Measurements from ENCODE around the gene HSPB3. TPM values are rescaled to one million over a fixed set of nuclear protein-coding genes. Genes with fewer than 3 reads are reported as not detected.
A peak's percentile ranks its signal among the peaks of the same experiment; 100 is the strongest.
"Not testable (repeated sequence)": the region's sequence is repeated elsewhere in the genome, so short reads cannot be mapped to it uniquely, and the experiment has no call there.

The HSPB3 gene, protein sequence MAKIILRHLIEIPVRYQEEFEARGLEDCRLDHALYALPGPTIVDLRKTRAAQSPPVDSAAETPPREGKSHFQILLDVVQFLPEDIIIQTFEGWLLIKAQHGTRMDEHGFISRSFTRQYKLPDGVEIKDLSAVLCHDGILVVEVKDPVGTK
- total RNA-seq (not detected), polyA plus RNA-seq (not detected)

DNA sequence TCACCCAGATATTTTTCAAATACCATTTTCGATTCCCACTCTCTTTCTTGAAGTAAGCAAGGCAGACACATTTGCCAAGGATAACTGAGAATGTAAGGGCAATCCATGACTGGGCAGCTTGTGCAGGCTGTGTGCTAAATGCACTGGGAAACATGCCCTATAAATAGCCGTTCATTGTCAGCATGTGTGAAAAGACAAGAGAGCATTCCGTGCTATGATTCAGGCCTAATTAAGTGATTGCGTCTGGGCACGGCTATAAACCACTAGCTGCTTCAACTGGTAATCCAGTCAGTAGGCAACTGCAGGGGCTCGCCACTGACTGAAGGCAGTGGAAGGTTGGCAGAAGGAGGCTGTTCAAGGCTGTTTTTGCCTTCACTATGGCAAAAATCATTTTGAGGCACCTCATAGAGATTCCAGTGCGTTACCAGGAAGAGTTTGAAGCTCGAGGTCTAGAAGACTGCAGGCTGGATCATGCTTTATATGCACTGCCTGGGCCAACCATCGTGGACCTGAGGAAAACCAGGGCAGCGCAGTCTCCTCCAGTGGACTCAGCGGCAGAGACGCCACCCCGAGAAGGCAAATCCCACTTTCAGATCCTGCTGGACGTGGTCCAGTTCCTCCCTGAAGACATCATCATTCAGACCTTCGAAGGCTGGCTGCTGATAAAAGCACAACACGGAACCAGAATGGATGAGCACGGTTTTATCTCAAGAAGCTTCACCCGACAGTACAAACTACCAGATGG, at the start of gene HSPB3:
TSS of gene HSPB3 (plus strand) at position 287 of the 745 bp plus-strand sequence. CDS start at position 378, 91 bp downstream.
- no peak within 1 kb of the TSS for H3K27ac Mint-ChIP-seq
- no peak for ATAC-seq (ENCODE audit: low read depth in 2 of 2)
- no peak within 1 kb of the TSS for H3K4me3 Mint-ChIP-seq

DNA sequence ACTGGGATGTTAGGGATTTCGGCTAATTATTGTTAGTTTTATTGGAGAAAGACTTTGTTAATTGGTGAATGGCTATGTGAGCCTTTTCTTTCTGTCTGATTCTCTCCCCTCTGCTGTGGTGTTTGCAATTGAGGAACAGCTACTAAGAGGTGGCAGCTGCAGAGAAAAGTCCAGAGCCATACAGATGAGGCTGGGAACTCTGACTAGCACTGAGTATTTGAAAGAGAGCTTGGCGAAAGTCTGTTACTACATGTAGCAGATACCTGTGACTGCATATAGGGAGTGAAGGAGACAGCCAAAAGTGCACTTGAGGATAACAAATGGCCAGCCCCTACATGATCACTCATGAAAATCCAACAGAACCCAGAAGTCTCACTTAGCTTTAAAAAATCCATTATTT, 44.3 kb upstream of the HSPB3 start:
- Mint-ChIP-seq H3K27ac (no peak overlapping the region), H3K4me1 (no peaks in the 10 kb centered on the region), H3K27me3 (peaks cover 9% of the 10 kb centered on the region), H3K36me3 (no peaks in the 10 kb centered on the region), H3K4me3 (no peak overlapping the region), H3K9me3 (no peaks in the 10 kb centered on the region)
- DNase-seq = no peak
- H3K4me3 ChIP-seq (ENCODE audit: low read depth, low read length) = no peak overlapping the region
- H3K4me1 ChIP-seq (ENCODE audit: control insufficient read depth, insufficient read depth, low read length, poor library complexity, severe bottlenecking) = no peaks in the 10 kb centered on the region
- H3K36me3 ChIP-seq (ENCODE audit: control insufficient read depth, insufficient read depth, low read length) = no peaks in the 10 kb centered on the region
- ATAC-seq (ENCODE audit: low read depth in 2 of 2) = no peak
- H3K9me3 ChIP-seq (ENCODE audit: control insufficient read depth in 2 of 2, low read length in 2 of 2) = no peaks in the 10 kb centered on the region
- peaks cover 10% of the 10 kb centered on the region for H3K27me3 ChIP-seq (ENCODE audit: control insufficient read depth, insufficient read depth, low read length)
- no peak overlapping the region for H3K27ac ChIP-seq (ENCODE audit: insufficient read depth, low read length, poor library complexity, severe bottlenecking)

More for the DNA sequence above, at the start of gene HSPB3:
- Histone ChIP-seq H3K36me3 (ENCODE audit: control insufficient read depth, insufficient read depth, low read length) (no peaks in the 10 kb centered on the region), H3K4me1 (ENCODE audit: control insufficient read depth, insufficient read depth, low read length, poor library complexity, severe bottlenecking) (no peaks in the 10 kb centered on the region), H3K4me3 (ENCODE audit: low read depth, low read length) (no peak within 1 kb of the TSS), H3K27ac (ENCODE audit: insufficient read depth, low read length, poor library complexity, severe bottlenecking) (no peak within 1 kb of the TSS), H3K27me3 (ENCODE audit: control insufficient read depth, insufficient read depth, low read length) (peaks cover 5% of the 10 kb centered on the region), H3K9me3 (ENCODE audit: control insufficient read depth in 2 of 2, low read length in 2 of 2) (no peaks in the 10 kb centered on the region)
- H3K27me3 Mint-ChIP-seq = peaks cover 41% of the 10 kb centered on the region
- H3K36me3 Mint-ChIP-seq = no peaks in the 10 kb centered on the region
- no peaks in the 10 kb centered on the region for H3K4me1 Mint-ChIP-seq
- no peak for DNase-seq
- peaks cover 0 to 2% (median 0%) of the 10 kb centered on the region in 7 donors for H3K9me3 Mint-ChIP-seq

DNA sequence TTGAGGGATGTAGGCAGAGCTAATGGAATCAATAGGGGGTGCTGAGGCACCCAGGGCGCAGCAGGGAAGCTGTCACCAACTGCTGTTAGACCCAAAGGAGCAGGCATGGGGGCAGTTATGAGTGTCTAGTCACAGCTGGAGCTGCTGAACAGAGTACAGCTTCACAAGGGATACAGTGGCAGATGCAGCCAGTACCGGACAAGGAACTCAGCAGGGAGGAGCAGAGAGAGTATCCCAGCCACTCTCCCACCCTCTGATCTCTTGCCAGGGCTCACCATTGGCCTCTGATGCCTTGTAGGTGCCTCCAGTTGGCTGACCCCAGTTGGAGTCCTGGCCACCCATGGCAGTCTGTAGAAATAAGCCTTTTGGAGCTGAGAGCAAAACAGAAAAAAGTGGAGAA, 42.6 kb upstream of the HSPB3 start:
- H3K36me3 Mint-ChIP-seq = no peaks in the 10 kb centered on the region
- no peak overlapping the region for H3K4me3 Mint-ChIP-seq
- H3K4me1 ChIP-seq (ENCODE audit: control insufficient read depth, insufficient read depth, low read length, poor library complexity, severe bottlenecking) = no peaks in the 10 kb centered on the region
- no peaks in the 10 kb centered on the region for H3K36me3 ChIP-seq (ENCODE audit: control insufficient read depth, insufficient read depth, low read length)
- no peaks in the 10 kb centered on the region for H3K9me3 ChIP-seq (ENCODE audit: control insufficient read depth in 2 of 2, low read length in 2 of 2)
- peaks cover 10% of the 10 kb centered on the region for H3K27me3 ChIP-seq (ENCODE audit: control insufficient read depth, insufficient read depth, low read length)
- no peaks in the 10 kb centered on the region for H3K9me3 Mint-ChIP-seq
- no peaks in the 10 kb centered on the region for H3K4me1 Mint-ChIP-seq
- no peak overlapping the region for H3K27ac ChIP-seq (ENCODE audit: insufficient read depth, low read length, poor library complexity, severe bottlenecking)
- H3K4me3 ChIP-seq (ENCODE audit: low read depth, low read length) = no peak overlapping the region
- ATAC-seq (ENCODE audit: low read depth in 2 of 2) = no peak
- no peak overlapping the region for H3K27ac Mint-ChIP-seq
- DNase-seq = no peak
- peaks cover 9% of the 10 kb centered on the region for H3K27me3 Mint-ChIP-seq

DNA sequence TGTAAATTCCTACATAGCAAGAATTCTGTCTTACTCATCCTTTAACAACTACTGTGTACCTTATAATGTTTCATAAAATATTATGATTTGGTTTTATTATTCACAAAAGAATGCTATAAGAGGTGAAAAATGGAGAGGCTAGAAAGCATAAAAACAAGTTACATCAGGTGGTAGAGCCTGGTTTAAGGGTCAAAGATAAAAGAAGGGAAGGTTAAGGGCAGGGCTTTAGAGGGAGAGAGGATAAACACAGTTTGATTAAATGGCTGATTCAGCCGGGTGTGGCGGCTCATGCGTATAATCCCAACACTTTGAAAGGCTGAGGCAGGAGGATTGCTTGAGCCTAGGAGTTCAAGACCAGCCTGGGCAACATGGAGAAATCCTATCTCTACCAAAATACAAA, 40.4 kb upstream of the HSPB3 start:
- Mint-ChIP-seq H3K9me3 (no peaks in the 10 kb centered on the region), H3K36me3 (no peaks in the 10 kb centered on the region), H3K27me3 (peaks cover 15% of the 10 kb centered on the region), H3K4me1 (peaks cover 0 to 3% (median 0%) of the 10 kb centered on the region in 4 donors), H3K27ac (no peak overlapping the region), H3K4me3 (no peak overlapping the region)
- Histone ChIP-seq H3K27ac (ENCODE audit: insufficient read depth, low read length, poor library complexity, severe bottlenecking) (no peak overlapping the region), H3K27me3 (ENCODE audit: control insufficient read depth, insufficient read depth, low read length) (peaks cover 14% of the 10 kb centered on the region), H3K9me3 (ENCODE audit: control insufficient read depth in 2 of 2, low read length in 2 of 2) (no peaks in the 10 kb centered on the region), H3K36me3 (ENCODE audit: control insufficient read depth, insufficient read depth, low read length) (no peaks in the 10 kb centered on the region), H3K4me1 (ENCODE audit: control insufficient read depth, insufficient read depth, low read length, poor library complexity, severe bottlenecking) (no peaks in the 10 kb centered on the region), H3K4me3 (ENCODE audit: low read depth, low read length) (no peak overlapping the region)
- ATAC-seq (ENCODE audit: low read depth in 2 of 2) (no peak), DNase-seq (no peak)

DNA sequence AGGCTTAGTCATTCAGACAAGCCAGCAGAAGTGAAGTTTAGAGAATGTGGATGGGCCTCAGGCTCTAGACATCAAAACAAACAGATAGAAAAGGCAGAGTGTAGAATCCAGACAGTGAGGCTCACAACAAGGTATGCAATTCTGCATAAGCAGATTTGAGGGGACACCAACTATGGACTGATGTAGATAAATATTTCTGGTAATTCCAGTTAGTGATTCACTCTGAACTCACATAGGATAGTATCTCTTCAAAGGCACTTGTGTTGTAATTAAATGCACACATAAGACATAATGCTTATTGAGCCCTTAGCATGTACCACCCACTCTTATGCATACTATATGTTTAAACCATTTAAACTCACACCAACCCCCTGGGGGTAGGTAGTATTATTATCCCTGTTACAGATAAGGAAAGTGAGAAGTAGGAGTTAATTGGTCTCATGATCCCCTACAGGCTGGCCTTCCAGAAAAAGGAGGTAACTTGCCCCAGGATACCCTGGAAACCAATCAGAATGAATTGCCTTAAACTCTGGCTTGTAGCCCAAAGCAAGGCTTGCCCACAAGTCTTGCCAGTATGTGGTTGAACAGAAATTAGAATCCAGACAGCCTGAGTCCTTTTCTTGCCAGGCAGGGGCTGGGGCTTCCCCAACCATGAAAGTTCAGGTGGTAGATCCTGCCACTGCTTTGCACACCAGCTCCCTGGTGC, 39.5 kb upstream of the HSPB3 start:
- no peaks in the 10 kb centered on the region for H3K36me3 Mint-ChIP-seq
- Histone ChIP-seq H3K9me3 (ENCODE audit: control insufficient read depth in 2 of 2, low read length in 2 of 2) (no peaks in the 10 kb centered on the region), H3K4me1 (ENCODE audit: control insufficient read depth, insufficient read depth, low read length, poor library complexity, severe bottlenecking) (no peaks in the 10 kb centered on the region), H3K27me3 (ENCODE audit: control insufficient read depth, insufficient read depth, low read length) (peaks cover 12% of the 10 kb centered on the region), H3K36me3 (ENCODE audit: control insufficient read depth, insufficient read depth, low read length) (no peaks in the 10 kb centered on the region), H3K27ac (ENCODE audit: insufficient read depth, low read length, poor library complexity, severe bottlenecking) (no peak overlapping the region), H3K4me3 (ENCODE audit: low read depth, low read length) (no peak overlapping the region)
- H3K4me3 Mint-ChIP-seq = no peak overlapping the region
- ATAC-seq (ENCODE audit: low read depth in 2 of 2) (no peak), DNase-seq (no peak)
- H3K4me1 Mint-ChIP-seq = peaks cover 0 to 3% (median 0%) of the 10 kb centered on the region in 4 donors
- H3K9me3 Mint-ChIP-seq = no peaks in the 10 kb centered on the region
- peaks cover 15% of the 10 kb centered on the region for H3K27me3 Mint-ChIP-seq
- H3K27ac Mint-ChIP-seq = no peak overlapping the region

DNA sequence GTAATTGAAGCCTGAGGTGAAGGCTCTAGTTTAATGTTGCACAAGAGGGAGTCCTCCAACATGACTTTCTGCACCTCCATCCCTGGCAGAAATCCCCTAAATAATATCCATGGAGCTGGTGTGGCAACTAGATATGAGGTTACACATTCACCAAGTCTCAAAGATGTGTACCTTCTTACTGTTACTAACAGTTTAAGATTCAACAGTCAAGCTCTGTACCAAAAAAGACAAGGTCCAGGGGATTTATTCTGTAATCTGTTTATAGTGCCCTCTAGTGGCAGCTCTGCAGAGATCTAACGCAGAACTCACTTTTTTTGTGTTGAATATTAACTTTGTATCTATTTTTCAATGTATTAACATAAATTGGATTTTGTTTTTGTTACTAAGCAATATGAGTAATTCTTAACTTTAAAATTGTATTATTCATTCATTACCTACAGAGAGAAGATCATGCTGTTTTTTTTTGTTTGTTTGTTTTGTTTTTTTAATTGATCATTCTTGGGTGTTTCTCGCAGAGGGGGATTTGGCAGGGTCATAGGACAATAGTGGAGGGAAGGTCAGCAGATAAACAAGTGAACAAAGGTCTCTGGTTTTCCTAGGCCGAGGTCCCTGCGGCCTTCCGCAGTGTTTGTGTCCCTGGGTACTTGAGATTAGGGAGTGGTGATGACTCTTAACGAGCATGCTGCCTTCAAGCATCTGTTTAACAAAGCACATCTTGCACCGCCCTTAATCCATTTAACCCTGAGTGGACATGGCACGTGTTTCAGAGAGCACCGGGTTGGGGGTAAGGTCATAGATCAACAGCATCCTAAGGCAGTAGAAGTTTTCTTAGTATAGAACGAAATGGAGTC, 35.7 kb upstream of the HSPB3 start:
- not testable (repeated sequence) for H3K27ac Mint-ChIP-seq; H3K4me3 Mint-ChIP-seq; H3K27me3 ChIP-seq (ENCODE audit: control insufficient read depth, insufficient read depth, low read length); H3K4me1 Mint-ChIP-seq; H3K4me1 ChIP-seq (ENCODE audit: control insufficient read depth, insufficient read depth, low read length, poor library complexity, severe bottlenecking); H3K9me3 ChIP-seq (ENCODE audit: control insufficient read depth in 2 of 2, low read length in 2 of 2); H3K9me3 Mint-ChIP-seq; H3K36me3 Mint-ChIP-seq; H3K36me3 ChIP-seq (ENCODE audit: control insufficient read depth, insufficient read depth, low read length); H3K4me3 ChIP-seq (ENCODE audit: low read depth, low read length); H3K27ac ChIP-seq (ENCODE audit: insufficient read depth, low read length, poor library complexity, severe bottlenecking)
- peaks cover 20% of the 10 kb centered on the region for H3K27me3 Mint-ChIP-seq
- ATAC-seq (ENCODE audit: low read depth in 2 of 2) = peak in 1 of 2 donors; percentile 50
- DNase-seq = peak; percentile 3 to 57 (median 49)

DNA sequence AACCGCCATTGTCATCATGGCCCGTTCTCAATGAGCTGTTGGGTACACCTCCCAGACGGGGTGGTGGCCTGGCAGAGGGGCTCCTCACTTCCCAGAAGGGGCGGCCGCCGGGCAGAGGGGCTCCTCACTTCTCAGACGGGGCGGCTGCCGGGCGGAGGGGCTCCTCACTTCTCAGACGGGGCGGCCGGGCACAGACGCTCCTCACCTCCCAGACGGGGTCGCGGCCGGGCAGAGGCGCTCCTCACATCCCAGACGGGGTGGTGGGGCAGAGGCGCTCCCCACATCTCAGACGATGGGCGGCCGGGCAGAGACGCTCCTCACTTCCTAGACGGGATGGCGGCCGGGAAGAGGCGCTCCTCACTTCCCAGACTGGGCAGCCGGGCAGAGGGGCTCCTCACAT, 35.0 kb upstream of the HSPB3 start:
- peaks cover 22% of the 10 kb centered on the region for H3K27me3 Mint-ChIP-seq
- not testable (repeated sequence) for ATAC-seq (ENCODE audit: low read depth in 2 of 2); H3K4me1 Mint-ChIP-seq; H3K27ac Mint-ChIP-seq; H3K27me3 ChIP-seq (ENCODE audit: control insufficient read depth, insufficient read depth, low read length); H3K36me3 Mint-ChIP-seq; H3K4me3 ChIP-seq (ENCODE audit: low read depth, low read length); H3K4me1 ChIP-seq (ENCODE audit: control insufficient read depth, insufficient read depth, low read length, poor library complexity, severe bottlenecking); H3K4me3 Mint-ChIP-seq; H3K9me3 Mint-ChIP-seq; H3K36me3 ChIP-seq (ENCODE audit: control insufficient read depth, insufficient read depth, low read length); H3K9me3 ChIP-seq (ENCODE audit: control insufficient read depth in 2 of 2, low read length in 2 of 2); H3K27ac ChIP-seq (ENCODE audit: insufficient read depth, low read length, poor library complexity, severe bottlenecking); DNase-seq
